GM19463 (cell line): ENCODE measurements around the gene P3H4.
"Not testable (repeated sequence)": the region's sequence is repeated elsewhere in the genome, so short reads cannot be mapped to it uniquely, and the experiment has no call there.

Experiments used
- ATAC-seq: cut with Tn5 transposase; IDR thresholded peaks from one replicate; pipeline ENCODE4 v1.9.1; 2021; ENCODE audit warnings: mild to moderate bottlenecking, moderate library complexity; ENCODE audit not compliant: unreplicated experiment

The P3H4 gene

GRCh38 chr17:41794540-41794975 is 17.2 kb downstream of the P3H4 start:
- ATAC-seq = no peak

GRCh38 chr17:41793784-41794539 is 17.8 kb downstream of the P3H4 start:
- ATAC-seq = no peak

- ATAC-seq = no peak
Measured at GRCh38 chr17:41792845-41793783, 18.6 kb downstream of the P3H4 start.

- ATAC-seq = no peak
Measured at GRCh38 chr17:41787021-41787418, 24.7 kb downstream of the P3H4 start.

- no peak for ATAC-seq
Measured at GRCh38 chr17:41786227-41787020, 25.3 kb downstream of the P3H4 start, which contains the start of gene JUP. Gene JUP (minus strand): TSS chr17:41786711. CDS start chr17:41771854, 14,857 bp downstream.

GRCh38 chr17:41785859-41786226 is 25.9 kb downstream of the P3H4 start:
- ATAC-seq = no peak

GRCh38 chr17:41785091-41785858 is 26.5 kb downstream of the P3H4 start:
- no peak for ATAC-seq

GRCh38 chr17:41784207-41784744 is 27.5 kb downstream of the P3H4 start:
- ATAC-seq = no peak

- ATAC-seq = no peak
Measured at GRCh38 chr17:41782142-41782541, 29.6 kb downstream of the P3H4 start.

- ATAC-seq = no peak
Measured at GRCh38 chr17:41781404-41782110, 30.2 kb downstream of the P3H4 start.

- no peak for ATAC-seq
Measured at GRCh38 chr17:41779954-41780353, 31.8 kb downstream of the P3H4 start.

GRCh38 chr17:41777574-41778188 is 34.1 kb downstream of the P3H4 start:
- ATAC-seq = no peak

GRCh38 chr17:41777157-41777573 is 34.6 kb downstream of the P3H4 start:
- no peak for ATAC-seq

GRCh38 chr17:41776262-41776900 is 35.4 kb downstream of the P3H4 start:
- not testable (repeated sequence) for ATAC-seq

GRCh38 chr17:41775394-41776226 is 36.1 kb downstream of the P3H4 start:
- ATAC-seq = no peak

GRCh38 chr17:41773731-41774193 is 38.0 kb downstream of the P3H4 start:
- ATAC-seq = no peak

- ATAC-seq = no peak
Measured at GRCh38 chr17:41773190-41773588, 38.6 kb downstream of the P3H4 start.
